GM13977 (cell line): ENCODE measurements around the gene ADGRL4.
"Not testable (repeated sequence)": the region's sequence is repeated elsewhere in the genome, so short reads cannot be mapped to it uniquely, and the experiment has no call there.

Experiments
- DNase-seq: peaks from one replicate; pipeline ENCODE4 v3.0.0; 2012; ENCODE audit warnings: low spot score
- in situ Hi-C: fragments of 300-500 bp; cut with MboI; formaldehyde crosslinking; loops from one replicate; pipeline ENCODE4 v1.12.0; 2022; ENCODE audit warnings: low sequenced_read_pairs, low pct_unique_long_range_greater_than_20kb, mixed read lengths, inconsistent platforms; ENCODE audit not compliant: unreplicated experiment
- TF ChIP-seq, protein P1 (sequence below): IDR thresholded peaks from 2 replicates; pipeline ENCODE4 v1.5.1; 2012; ENCODE audit warnings: mild to moderate bottlenecking, control low read depth; ENCODE audit not compliant: insufficient read depth; ENCODE audit errors: extremely low read depth, missing control alignments

The ADGRL4 gene

DNA sequence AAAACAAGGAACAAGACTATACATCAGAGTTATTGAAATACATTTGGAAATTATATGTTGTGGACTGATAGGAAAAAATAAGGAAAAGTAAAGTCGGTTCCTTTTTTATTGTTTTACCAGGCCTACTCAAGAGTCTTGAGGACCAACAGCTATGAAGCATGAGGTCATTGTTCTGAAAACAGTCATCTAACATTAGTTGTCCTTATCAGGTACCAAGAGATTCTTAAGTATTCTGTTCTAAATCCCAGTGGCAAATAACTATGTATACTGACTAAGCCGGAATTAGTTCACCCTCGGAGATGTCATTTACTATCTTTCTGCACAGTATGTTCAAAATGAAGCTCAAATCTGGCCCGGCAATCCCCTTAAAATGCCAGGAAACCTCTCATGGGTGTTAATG, 585 bp downstream of the ADGRL4 start:
- TF ChIP-seq, protein P1, sequence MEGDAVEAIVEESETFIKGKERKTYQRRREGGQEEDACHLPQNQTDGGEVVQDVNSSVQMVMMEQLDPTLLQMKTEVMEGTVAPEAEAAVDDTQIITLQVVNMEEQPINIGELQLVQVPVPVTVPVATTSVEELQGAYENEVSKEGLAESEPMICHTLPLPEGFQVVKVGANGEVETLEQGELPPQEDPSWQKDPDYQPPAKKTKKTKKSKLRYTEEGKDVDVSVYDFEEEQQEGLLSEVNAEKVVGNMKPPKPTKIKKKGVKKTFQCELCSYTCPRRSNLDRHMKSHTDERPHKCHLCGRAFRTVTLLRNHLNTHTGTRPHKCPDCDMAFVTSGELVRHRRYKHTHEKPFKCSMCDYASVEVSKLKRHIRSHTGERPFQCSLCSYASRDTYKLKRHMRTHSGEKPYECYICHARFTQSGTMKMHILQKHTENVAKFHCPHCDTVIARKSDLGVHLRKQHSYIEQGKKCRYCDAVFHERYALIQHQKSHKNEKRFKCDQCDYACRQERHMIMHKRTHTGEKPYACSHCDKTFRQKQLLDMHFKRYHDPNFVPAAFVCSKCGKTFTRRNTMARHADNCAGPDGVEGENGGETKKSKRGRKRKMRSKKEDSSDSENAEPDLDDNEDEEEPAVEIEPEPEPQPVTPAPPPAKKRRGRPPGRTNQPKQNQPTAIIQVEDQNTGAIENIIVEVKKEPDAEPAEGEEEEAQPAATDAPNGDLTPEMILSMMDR, result no peak
- in situ Hi-C loops, result no loop called here
- no peak for DNase-seq

DNA sequence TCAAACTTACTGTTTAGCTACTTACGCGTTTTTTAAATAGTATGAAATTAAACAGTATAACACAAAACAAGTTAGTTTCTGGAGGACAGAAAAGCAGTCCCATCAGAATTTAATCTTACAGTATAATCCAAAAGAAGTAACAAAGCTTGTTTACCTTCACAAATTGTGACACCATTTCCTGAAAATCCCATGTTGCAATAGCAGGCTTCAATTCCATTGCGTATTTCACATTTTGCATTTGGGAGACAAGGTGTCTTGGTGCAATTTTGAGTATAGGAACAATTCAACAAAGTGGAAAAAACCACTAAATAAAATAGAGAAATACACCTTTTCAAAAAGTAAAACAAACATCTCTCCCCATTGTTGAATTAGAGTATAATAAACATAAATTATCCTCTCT, 1.6 kb downstream of the ADGRL4 start:
- TF ChIP-seq, protein P1, result no peak
- in situ Hi-C loops, result no loop called here
- no peak for DNase-seq

DNA sequence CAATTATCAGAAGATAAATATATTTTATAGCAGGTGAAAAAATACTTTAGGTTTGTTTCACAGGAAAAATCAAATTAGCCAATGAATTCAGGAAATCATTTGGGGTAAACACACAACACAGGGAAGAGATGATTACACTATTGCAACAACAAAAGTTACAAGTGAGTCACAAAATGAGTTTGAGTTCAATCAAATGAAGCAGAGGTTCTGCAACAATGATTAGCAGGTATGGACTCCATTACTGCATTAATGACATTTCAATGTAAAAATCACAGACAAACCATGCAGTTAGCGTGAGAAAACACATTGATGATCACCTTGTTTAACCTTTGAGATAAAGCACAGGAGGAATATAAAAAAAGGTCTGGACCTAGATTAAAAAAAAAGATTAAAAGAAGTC, 9.7 kb downstream of the ADGRL4 start:
- DNase-seq, result no peak
- in situ Hi-C loops, result no loop called here
- TF ChIP-seq, protein P1, result no peak

DNA sequence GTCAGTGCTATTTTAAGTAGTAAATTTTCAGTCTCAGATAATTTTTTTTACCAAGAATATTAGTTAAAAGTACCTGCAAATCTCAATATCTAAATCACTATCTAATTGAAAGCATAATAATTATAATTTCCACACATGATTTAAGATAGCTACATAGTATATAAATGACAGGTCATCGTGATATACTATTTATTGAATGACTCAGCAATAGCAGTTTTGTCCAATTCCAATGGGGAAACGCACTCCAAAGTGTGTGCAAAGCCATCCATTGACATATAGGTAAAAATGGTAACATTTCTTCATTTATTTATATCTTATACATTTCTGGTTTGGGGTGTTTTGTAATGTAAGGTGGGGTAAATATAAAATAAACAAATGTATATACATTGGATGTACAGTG, 19.5 kb downstream of the ADGRL4 start:
- in situ Hi-C loops, result no loop called here
- no peak for DNase-seq

DNA sequence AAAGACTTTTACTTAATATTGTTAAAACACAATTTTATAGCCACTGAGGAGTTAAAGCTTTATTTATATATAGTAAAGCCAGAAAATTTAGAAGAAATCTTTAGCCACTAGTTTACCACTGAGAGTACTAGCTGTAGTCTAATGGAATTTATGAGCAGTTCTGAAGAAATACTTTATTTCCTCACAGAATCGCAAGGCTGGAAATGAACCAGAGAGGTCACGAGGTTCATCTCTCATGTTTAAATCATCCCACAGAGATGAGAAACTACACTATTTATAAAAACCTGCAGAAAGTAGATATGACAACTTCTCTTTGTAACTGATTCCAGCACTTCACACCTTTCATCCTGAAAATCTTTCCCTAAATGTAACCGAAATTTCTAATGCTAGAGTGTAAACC, 26.0 kb downstream of the ADGRL4 start:
- TF ChIP-seq, protein P1, result no peak
- in situ Hi-C loops, result no loop called here
- DNase-seq, result no peak

More for the DNA sequence above, 19.5 kb downstream of the ADGRL4 start:
- TF ChIP-seq, protein P1, result no peak

DNA sequence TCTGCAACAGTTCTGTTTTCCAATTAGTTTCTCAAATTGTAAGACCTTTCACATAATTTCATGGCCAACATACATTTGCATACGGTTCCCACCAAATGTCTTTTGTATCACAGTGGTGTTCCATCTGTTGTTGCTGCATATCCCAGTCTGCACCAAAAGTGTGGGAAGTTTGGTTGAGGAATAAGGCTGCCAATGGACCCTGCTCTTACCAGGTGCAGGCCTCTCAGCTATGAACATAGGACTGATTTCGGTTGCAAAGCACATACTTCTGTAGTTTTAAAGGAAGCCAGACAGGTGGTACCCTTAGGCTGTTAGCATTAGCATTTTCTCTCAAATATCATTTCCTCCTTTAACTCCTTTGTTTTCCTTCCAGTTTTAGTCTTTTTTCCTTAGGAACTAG, 33.8 kb downstream of the ADGRL4 start:
- TF ChIP-seq, protein P1, result no peak
- no peak for DNase-seq
- in situ Hi-C loops, result no loop called here

DNA sequence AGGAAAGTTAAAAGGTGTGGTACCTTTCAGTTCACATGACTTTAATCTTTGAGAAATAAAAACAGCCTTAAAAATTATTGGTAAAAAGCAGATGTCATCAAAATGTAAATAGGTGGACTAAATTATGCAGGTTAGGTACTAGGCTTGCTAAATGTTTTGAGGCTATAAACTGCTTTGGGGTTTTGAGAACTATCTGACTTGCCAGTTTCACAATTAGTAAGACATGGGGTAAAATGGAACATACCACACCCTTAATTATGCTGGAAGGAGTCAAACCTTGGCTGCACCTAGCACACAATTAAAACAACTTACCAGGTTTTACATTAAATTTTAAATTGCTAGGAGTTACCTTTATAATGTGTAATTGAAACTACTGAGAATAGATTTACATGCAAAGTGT, 39.4 kb downstream of the ADGRL4 start:
- in situ Hi-C loops, DNase-seq: not testable (repeated sequence)

DNA sequence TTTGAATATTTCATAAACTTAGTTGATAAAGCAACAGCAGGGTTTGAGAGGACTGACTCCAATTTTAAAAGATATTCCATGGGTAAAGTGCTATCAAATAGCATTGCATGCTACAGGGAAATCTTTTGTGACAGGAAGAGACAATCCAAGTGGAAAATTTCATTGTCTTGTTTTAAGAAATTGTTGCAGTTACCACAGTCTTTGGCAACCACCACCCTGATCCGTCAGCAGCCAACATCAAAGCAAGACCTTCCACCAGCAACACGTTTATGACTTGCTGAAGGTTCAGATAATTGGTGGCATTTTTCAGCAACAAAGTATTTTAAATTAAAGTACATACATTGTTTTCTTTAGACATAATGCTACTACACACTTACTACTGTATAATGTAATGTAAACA, 47.8 kb downstream of the ADGRL4 start:
- TF ChIP-seq, protein P1, result no peak
- no peak for DNase-seq
- in situ Hi-C loops, result no loop called here
